ENCODE results near the gene MAPK9. TPM values are rescaled to one million over a fixed set of nuclear protein-coding genes. Genes with fewer than 3 reads are reported as not detected.

MAPK9 gene
- total RNA-seq, 1 experiment from 2014 or later = 38.6 TPM

DNA sequence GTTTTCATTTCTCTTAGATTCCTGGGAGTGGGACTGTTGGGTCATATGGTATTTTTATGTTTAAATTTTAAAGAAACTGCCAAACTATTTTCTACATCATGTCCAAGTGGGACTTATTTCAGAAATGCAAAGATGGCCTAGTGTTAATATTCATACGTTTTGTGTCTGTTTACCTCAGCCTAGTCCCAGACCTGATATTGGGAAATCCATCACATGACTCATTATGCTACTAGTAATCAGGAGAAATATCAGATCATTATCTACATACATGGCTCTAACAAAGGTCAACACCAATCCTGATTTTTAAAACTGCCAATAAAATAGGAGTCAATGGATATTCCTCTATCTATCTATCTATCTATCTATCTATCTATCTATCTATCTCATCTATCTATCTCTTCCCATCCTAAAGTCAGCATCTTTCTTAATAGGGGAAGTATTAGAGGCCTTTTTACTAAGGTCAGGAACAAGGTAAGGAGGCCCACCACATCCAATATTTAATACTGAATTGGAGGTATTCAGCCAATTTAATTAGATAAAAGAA lies 87.5 kb downstream of the MAPK9 start:
- Histone ChIP-seq H2BK12ac (ENCODE audit: insufficient read length, low read depth, low read length) (no peak overlapping the region), H2BK20ac (ENCODE audit: low read depth, low read length, poor library complexity, severe bottlenecking) (no peak overlapping the region), H3K79me2 (ENCODE audit: insufficient read depth, low read length) (no peaks in the 10 kb centered on the region), H2AFZ (ENCODE audit: low read length) (no peak overlapping the region), H3K4me1 (ENCODE audit: insufficient read depth, low read length) (no peaks in the 10 kb centered on the region), H3K56ac (ENCODE audit: insufficient read length, low read depth, low read length) (no peak overlapping the region), H3T11ph (ENCODE audit: low read length) (no peak overlapping the region), H3K9me3 (ENCODE audit: control insufficient read depth, low read depth, low read length) (no peaks in the 10 kb centered on the region), H3K4me2 (ENCODE audit: insufficient read depth, insufficient read length, low read length) (no peak overlapping the region), H4K20me1 (ENCODE audit: control insufficient read depth, insufficient read depth, insufficient read length) (no peaks in the 10 kb centered on the region), H2BK120ac (ENCODE audit: low read depth, low read length, poor library complexity, severe bottlenecking) (no peak overlapping the region), H3K18ac (ENCODE audit: insufficient read length, low read depth, low read length) (no peak overlapping the region), H4K8ac (replicated peaks; ENCODE audit: insufficient read length, low read depth, low read length) (no peak overlapping the region), H3K14ac (ENCODE audit: insufficient read depth, low read length) (no peak overlapping the region), H3K23ac (ENCODE audit: insufficient read length, low read depth, low read length) (no peak overlapping the region), H3K27me3 (ENCODE audit: insufficient read depth, low read length) (peaks cover 7% of the 10 kb centered on the region; the same call in 1 of the 2 replicates), H3K4ac (ENCODE audit: low read depth, low read length) (no peak overlapping the region), H3K79me1 (ENCODE audit: insufficient read depth, low read depth, low read length, poor library complexity, severe bottlenecking) (no peaks in the 10 kb centered on the region), H4K91ac (ENCODE audit: insufficient read length, low read depth, low read length) (no peak overlapping the region), H4K5ac (ENCODE audit: insufficient read length, low read depth, low read length) (no peak overlapping the region), H3K27ac (ENCODE audit: insufficient read length, low read depth, low read length) (no peak overlapping the region), H2AK5ac (ENCODE audit: insufficient read length, low read length) (no peak overlapping the region), H2BK15ac (ENCODE audit: low read depth, low read length) (no peak overlapping the region), H3K9ac (ENCODE audit: extremely low read depth, insufficient read length, low read length) (no peak overlapping the region), H2BK5ac (ENCODE audit: insufficient read length, low read length) (no peak overlapping the region), H3K23me2 (ENCODE audit: insufficient read length, low read depth, low read length, poor library complexity, severe bottlenecking) (no peaks in the 10 kb centered on the region)
- peaks cover 11 to 17% of the 10 kb centered on the region in 2 experiments; a peak in 3 of 4 replicates for H3K4me1 Mint-ChIP-seq
- WGBS (ENCODE audit: extremely low coverage, insufficient read length, low lambda C conversion rate) = no CpG with 5 or more reads among the region's 1 CpG
- no peak for TF ChIP-seq CTCF (conservative IDR thresholded peaks at IDR 0.05)
- H3K4me3 Mint-ChIP-seq = no peak overlapping the region
- no peaks in the 10 kb centered on the region for H3K36me3 Mint-ChIP-seq (ENCODE audit: insufficient read depth in 1 of 3, low read depth in 3 of 3)
- DNase-seq = no peak
- H3K27ac Mint-ChIP-seq = no peak overlapping the region
- peaks cover 17% of the 10 kb centered on the region for H3K27me3 Mint-ChIP-seq (ENCODE audit: low read depth)
- H3K9me3 Mint-ChIP-seq = 0 out of 5 replicates have a peak, but pooled peaks cover 0 to 4% of the 10 kb centered on the region in 2 experiments

Measured in H9 (cell line).